HS-27A (cell line): ENCODE results near the gene SDHB.
"Not testable (repeated sequence)": the region's sequence is repeated elsewhere in the genome, so short reads cannot be mapped to it uniquely, and the experiment has no call there.

ENCODE experiments used
- DNase-seq: peaks from one replicate; pipeline ENCODE4 v3.0.0-alpha.2; 2012; ENCODE audit warnings: low read depth, missing footprints

The SDHB gene

GRCh38 chr1:17075470-17076255 lies 21.8 kb upstream of the SDHB start:
- DNase-seq = no peak

GRCh38 chr1:17071794-17072193 lies 18.0 kb upstream of the SDHB start:
- no peak for DNase-seq

GRCh38 chr1:17070163-17070525 lies 16.3 kb upstream of the SDHB start:
- DNase-seq = no peak

DNA sequence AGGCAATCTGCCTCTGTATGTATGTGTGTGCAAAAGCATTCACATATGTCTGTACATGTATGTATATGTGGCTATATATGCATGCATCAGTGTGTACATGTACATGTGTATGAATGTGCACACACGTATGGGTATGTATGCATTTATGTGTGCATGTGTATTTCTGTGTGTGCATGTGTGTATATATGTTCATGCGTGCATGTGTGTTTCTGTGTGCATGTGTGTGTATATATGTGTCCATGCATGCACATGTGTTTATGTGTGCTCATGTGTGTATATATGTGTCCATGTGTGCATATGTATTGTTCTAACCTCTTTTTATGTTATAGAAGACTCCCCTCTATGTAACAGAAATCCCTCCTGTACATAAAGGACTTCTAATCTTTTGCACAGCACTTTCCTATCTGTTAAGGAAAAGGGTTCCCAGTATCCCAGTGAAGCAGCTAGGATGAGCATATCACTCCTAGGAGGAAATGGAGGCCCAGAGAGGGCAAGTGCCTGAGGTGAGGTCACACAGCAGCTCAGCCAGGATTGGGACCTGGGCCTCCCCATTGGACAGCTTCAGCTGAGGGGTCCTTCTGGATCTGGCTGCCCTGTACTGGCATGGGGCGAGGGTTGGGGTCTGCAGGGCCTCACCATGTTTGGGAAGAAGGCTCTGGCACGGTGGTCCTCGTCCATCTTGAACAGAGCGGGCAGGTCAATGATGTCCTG lies 15.8 kb upstream of the SDHB start:
- no peak for DNase-seq

DNA sequence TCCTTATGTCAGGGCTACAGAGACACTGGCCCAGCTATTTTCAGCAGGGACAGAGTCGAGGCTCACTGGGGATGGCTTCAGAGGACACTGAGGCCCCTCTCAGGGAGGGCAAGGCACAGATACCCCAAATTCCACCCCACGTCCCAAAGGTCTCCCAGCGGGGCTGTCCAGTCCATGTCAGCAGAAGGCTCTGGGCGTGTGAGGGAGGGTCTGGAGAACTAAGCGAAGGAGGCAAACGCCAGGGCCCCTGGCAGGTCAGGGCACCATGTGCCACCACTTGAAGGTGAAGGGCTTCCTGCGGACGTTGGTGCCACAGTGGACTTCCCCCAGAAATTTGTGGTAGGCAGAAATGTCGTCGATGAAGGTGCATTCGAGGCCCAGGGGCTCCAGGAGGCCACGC lies 15.0 kb upstream of the SDHB start:
- DNase-seq = no peak

- no peak for DNase-seq
Measured at GRCh38 chr1:17067465-17068240, 13.8 kb upstream of the SDHB start.

DNA sequence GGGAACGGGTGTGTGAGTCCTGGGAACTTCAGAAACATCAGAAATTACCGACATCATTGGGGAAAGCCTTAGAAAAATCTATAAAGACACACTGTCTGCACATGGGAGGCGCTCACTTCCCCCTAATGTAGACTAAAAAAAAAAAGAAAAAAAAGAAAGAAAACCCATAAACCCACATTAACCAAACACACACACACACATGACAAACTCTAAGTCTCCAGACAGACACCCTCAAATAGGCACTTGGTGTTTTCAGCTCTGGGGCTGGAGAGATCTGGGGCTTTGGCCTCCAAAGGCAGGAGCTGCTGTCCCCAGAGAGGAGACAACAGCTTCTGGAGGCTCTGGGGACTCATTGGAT lies 13.2 kb upstream of the SDHB start:
- no peak for DNase-seq

GRCh38 chr1:17066361-17067068 lies 12.7 kb upstream of the SDHB start:
- no peak for DNase-seq

GRCh38 chr1:17065666-17066065 lies 11.8 kb upstream of the SDHB start:
- DNase-seq = no peak

- not testable (repeated sequence) for DNase-seq
Measured at GRCh38 chr1:17062751-17063150, 8.9 kb upstream of the SDHB start.

GRCh38 chr1:17061892-17062291 lies 8.1 kb upstream of the SDHB start:
- no peak for DNase-seq

GRCh38 chr1:17061486-17061885 lies 7.7 kb upstream of the SDHB start:
- no peak for DNase-seq

- no peak for DNase-seq
Measured at GRCh38 chr1:17060306-17060749, 6.5 kb upstream of the SDHB start.

DNA sequence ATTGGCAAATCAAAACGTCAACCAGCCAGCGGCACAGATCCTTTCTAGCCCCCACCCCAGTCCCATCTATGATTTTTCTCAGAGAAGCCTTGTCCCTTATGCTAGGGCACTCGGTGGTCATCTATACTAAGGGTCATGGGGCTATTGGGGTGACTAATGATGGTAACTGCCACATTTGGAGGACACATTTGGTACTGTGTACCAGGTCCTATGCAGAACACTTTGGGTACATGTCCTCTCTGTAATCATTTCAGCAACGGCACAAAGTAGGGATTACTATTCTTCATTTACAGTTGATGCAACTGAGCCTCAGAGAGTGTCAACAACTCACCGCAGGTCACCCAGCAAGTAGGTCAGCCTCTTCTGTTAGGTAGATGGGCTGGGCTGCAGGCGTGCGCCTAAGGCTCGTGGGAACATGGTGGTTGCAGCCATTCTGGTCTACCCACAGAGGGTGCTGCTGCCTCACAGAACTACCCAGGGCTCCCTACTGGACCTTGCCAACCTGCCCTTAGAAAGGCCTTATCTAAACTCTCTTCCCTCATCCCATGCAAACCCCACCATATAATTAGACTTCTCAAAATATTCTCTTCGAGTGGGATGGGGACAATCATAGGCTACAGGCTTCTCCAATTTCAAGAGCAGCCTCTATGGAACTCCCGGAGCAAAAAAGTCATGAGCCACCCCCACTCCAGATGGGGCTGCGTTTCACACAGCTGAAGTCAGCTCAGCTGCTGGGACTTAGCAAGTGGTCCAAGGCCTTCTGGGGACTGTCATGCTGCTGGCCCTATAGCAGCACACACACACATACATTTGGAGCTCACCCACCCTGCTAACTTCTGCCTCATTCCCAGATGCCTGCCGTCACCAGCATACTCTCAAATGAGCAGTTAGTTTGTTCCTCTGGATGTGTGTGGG lies 5.8 kb upstream of the SDHB start:
- no peak for DNase-seq

GRCh38 chr1:17056551-17056950 lies 2.7 kb upstream of the SDHB start:
- DNase-seq = no peak

GRCh38 chr1:17055801-17056200 lies 2.0 kb upstream of the SDHB start:
- DNase-seq = no peak

GRCh38 chr1:17053086-17053684 lies 647 bp downstream of the SDHB start:
- DNase-seq = no peak

DNA sequence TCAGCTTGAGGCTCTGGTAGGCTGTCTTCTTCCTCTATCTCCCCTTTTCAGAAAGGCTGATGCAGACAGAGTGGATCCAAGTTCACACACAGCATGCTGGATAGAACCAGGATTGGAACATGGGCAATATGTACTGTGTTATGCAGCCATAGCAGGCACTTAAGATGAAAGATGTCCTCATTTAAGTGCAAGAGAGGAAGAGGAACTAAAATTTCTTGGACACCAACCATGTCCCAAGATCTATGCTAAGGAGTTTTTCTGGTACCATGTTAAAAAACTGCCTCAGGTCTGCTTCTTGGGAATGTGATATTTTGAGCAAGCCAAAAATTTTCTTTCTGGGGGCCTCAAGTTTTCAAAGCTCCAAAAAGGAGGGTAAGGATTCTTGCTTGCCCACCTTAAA lies 1.2 kb downstream of the SDHB start:
- no peak for DNase-seq

DNA sequence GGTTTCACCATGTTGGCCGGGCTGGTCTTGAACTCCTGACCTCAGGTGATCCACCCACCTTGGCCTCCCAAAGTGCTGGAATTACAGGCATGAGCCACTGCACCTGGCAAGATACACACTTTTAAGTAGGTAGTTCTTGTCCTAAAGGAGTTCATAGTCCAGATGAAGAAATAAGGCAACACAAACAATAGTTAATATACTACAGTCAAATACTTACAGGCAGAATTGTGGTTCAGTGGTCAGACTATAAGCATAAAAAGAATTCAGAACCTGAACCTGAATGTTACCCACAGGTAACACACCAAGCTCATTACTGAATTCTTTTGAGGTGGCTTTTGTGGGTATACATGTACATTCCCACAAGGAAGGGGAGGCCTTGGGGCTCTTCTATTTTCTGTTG lies 1.8 kb downstream of the SDHB start:
- DNase-seq = no peak

GRCh38 chr1:17047924-17048323 lies 5.9 kb downstream of the SDHB start:
- DNase-seq = no peak

GRCh38 chr1:17046334-17046657 lies 7.5 kb downstream of the SDHB start:
- no peak for DNase-seq
